Cerebellar nuclear complex (tissue), 1 donor: ENCODE results near the gene KAZN.

Experiments used
- DNase-seq, 2 experiments: peaks; one replicate each; lab custom pipeline; 2025; lab: John Stamatoyannopoulos, UW

Gene KAZN

DNA sequence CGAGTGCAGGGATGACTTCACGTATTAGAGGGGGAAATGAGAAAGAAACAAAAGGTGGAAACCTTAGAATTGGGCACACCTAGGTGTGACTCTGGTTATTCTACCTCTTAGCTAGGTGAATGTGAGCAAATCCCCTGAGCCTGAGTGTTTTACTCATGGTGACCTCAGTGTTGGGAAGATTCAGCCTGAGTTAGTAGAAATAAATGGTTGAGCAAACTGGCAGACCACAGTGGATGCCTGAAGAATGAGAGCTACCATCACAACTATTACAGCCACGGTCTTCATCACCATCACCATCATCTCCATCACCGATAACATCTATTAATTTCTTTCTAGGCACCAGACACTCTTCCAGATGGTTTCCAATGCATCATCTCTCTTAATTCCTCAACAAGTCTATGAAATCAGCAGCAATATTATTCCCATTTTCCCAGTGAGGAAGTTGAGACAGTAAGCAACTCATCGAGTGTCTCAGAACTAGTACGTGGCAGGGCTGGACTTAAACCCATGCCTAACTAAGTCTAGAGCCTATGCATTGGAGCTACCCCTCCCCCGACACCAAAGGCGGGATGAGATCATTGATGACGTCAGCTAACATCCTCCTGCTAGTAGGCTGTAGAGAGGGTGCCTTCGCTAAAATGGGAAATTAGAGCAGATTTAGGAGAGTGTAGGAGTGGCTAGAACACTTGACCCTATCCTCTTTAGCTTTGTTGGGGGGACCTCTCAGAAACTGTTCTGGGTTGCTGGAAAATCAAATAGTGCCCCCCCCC, 7.9 kb upstream of the KAZN start:
- no peak for DNase-seq

GRCh38 chr1:14591600-14591999, 6.9 kb upstream of the KAZN start:
- DNase-seq: no peak

- DNase-seq: no peak
These were observed 6.4 kb upstream of the KAZN start for GRCh38 chr1:14592004-14592631.

- DNase-seq: no peak
These were observed 5.2 kb upstream of the KAZN start for GRCh38 chr1:14593302-14593701.

GRCh38 chr1:14594045-14594444, 4.4 kb upstream of the KAZN start:
- DNase-seq: no peak

DNA sequence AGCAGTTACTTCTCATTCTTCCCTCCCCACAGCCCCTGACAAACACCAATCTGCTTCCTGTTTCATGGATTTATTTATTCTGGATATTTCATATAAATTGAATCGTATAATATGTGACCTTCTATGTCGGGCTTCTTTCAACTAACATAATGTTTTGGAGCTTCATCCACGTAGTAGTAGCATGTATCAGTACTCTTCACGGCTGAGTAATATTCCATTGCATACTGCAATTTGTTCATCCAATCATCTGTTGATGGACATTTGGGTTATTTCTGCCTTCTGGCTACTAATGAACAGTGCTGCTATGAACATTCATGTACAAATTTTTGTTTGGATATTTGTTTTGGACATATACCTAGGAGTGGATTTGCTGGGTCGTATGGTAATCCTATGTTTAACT, 1.9 kb upstream of the KAZN start:
- DNase-seq: no peak

GRCh38 chr1:14597343-14598006, 1.0 kb upstream of the KAZN start:
- DNase-seq: peak in 1 of 2 experiments; percentile 24

DNA sequence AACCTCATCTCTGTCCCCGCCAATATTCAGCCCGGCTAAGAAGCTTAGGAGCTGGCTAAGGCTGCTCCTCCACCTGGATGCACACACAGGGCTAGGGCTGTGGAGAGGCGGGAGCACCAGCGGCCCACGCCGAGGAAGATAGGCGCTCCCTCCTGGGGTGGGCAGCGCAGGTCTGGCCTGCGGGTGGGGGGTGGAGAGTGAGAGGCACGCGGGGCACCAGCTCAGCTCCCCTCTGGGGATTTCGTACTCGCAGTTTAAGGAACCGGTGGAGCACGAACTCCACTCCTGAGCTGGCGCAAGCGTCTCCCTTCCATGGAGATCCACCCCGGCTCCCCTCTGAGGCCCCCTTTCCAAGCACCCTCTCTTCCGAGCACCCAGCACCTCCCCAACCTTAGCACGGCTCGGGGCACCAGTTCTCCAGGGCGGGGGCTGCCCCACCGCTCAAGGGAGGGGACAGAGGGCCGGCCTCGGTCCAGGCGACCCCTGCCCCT, 433 bp upstream of the KAZN start:
- DNase-seq: no peak

GRCh38 chr1:14599183-14599791, 802 bp downstream of the KAZN start:
- DNase-seq: no peak

- no peak for DNase-seq
These were observed 1.3 kb downstream of the KAZN start for GRCh38 chr1:14599800-14600199.

DNA sequence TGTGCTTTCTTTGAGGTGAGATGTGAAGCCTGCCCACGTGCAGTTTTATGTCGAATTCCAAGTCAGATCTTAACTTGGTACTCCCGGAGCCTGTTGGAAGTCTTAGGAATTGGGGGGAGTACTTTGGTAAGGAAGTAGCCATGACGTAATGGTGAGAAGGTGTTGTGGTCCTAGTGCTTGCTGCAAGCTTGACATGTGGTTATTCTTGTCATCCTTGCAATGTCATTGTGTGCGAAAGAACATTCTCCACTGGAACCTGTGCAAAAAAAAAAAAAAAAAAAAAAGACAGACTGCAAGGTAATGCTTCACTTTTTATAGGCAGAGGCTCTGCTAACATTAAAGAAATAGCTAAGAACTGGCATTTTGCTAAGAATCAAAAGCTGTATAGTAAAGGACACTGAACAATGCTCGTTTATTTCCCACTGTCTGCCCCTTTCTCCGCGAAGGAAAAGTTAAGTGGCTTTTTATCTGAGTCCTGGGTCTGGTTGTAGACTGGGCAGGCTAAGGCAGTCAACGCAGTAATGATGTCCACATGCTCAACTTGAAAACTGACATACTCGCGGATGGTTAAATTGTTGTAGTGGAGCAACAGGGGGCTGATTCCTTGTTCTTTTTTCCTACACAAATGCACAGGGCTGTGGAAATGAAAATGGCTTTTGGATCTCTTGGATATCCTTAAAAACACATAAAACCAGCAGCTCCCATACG, 2.1 kb downstream of the KAZN start:
- DNase-seq: peak in 1 of 2 experiments; percentile 46

DNA sequence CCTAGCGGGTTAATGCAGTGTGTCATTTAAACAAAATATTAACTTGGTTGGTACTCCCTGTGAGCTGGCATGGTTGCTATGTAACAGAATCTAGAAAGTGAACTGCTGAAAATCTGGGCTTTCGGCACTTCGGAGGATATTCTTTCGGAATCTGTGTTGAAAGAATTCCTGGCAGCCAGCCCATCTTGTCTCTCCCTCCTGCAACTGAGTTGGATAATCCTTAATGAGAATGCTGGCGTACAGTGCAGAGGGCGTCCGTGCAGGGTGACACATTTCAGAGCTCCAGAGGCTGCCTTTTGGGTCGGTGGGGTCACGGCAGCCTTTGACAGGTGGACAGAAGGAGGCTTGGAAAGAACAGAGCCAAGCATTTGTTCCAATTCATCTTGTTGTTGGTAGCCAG, 3.7 kb downstream of the KAZN start:
- peak in 1 of 2 experiments; percentile 52 for DNase-seq

DNA sequence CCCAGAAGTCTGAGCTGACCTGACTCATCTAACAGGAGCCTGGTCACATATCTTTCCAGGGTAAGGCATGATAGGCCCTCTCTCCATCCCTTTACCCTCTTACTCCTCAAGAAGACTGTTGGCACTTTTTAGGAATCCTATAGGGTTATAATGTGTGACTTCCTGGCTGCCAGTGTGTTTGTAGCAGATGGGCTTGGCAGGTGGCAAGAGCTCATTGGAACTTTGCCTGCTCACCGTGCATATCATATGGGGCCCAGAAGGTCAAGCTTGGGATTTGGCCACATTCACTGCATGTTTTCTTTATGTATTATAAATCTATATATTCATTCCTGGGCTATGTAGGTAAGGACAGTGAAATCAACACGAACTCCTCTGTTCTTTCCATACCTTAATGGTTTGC, 5.2 kb downstream of the KAZN start:
- peak in 1 of 2 experiments; percentile 33 for DNase-seq

GRCh38 chr1:14604414-14604813, 5.9 kb downstream of the KAZN start:
- DNase-seq: no peak

DNA sequence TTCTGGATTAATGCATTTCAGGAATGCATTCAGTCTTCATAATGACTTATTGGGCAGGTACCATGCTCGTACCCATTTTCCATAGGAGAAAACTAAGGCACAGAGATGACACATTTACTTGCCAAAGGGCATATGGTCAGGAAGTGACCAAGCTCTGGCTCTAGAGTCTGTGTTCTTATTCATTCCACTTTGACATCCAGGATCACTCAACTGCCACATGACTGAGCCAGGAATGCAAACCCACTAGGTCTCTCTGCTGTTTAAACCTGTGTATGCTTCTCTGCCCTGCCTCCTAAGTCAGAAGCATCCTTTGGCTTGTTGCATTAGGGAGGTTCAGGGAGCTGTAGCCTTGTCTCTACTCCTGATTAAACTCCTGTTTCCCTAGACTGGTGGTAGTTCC, 7.5 kb downstream of the KAZN start:
- DNase-seq: no peak

DNA sequence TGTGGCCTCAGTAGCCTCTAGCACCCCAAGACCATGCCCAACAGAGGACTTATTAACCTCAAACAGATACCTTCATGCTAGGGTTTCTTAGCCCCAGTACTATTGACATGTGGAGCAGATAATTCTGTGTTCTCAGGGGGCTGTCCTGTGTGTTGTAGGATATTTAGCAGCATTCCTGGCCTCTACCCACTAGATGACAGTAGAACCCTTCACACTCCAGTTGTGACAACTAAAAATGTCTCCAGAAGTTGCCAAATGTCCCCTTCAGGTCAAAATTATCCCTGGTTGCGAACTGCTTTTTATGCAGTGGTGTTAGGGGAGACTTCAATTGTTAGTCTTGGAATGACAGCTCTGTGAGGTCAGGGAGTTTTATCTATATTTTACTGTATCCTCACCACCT, 8.1 kb downstream of the KAZN start:
- no peak for DNase-seq

DNA sequence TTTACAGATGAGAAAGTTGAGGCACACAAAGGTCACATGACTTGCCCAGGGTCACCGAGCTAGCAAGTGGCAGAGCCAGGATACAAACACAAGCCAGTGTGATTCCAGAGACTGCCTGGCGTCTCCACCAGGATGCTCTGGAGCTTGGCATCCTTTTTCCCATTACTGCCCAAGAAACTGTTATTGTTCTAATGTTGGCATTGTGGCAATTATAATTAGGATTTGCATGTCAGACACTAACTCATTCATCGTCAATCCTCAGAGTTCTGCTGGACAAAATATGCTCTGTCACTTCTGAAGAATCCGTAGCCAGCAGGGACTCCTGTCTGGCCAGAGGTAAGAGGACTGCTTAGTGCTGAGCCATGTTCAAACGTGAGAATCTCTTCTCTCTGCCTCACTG, 8.8 kb downstream of the KAZN start:
- DNase-seq: no peak

DNA sequence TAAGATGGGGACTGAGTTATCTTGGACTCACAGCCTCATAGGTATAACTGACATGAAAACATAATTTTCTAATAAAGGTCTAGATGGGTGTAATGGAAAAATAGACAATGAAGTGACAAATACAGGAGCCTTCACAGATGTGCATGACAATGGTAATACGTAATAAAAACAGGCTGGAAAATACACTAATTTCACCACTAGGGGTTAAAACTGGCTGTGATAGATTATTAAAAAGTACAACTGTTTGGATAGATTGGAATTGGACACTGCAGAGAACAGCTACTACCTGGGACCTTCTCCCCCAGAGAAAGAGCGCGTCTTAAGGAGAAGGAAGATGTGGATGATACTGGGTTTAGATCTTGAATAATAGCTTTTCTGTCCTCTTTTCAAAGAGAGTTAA, 9.8 kb downstream of the KAZN start:
- no peak for DNase-seq

DNA sequence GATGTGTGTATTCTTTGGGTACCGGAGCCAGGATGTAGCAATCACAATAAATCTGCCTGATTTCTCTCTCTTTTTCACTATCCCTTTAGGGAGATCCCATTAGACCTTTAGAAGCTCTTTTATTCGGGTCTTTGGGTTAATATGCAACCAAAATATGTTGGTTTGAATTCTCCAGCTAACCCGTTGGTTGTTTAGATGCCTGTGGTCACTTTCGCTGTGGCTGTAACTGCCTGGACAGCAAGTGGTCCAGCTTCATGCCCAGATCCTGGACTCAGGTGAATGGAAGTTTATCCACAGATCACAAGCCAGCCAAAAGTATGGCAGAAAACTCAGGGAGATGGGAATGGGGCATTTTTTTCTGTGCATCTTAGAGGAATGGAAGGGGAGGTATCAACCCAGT, 12.3 kb downstream of the KAZN start:
- no peak for DNase-seq

DNA sequence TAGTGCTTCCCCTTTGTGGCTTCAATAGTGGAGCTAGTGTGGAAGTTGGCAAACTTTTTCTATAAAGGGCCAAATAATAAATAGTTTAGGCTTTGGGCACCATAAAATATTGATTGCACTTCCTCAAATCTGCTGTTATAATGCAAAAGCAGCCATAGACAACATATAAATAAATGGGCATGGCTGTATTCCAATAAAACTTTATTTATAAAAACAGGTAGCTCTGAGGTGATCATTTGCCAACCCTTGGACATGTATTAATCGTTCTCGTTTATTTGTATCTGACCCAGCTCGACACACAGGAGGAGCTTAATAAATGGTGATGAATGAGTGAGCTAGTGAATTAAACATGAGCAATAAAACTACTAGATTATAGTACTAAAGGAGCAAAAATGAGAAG, 13.3 kb downstream of the KAZN start:
- DNase-seq: no peak

- no peak for DNase-seq
These were observed 13.8 kb downstream of the KAZN start for GRCh38 chr1:14612256-14612655.

DNA sequence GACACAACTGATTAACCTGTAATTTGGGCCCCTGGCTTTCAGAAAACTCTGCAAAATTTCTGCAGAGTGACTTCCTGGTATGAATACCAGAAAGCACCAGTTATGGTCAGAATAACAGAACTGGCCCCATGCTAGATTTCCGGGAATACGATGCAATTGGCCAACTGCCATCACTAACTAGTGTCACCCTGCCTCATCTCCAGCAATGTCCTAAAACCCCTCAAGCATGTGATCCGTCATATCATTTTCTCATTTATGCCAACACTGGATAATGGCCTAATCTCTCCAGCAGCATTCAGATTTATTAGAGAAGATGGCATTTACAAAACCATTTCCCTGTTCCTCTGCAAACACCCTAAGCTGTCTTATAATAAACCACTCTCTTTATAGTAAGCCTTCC, 15.4 kb downstream of the KAZN start:
- no peak for DNase-seq
